ENCODE data around the gene KRT31. TPM values are rescaled to one million over a fixed set of nuclear protein-coding genes. Genes with fewer than 3 reads are reported as not detected.

KRT31 gene
- total and polyA plus RNA-seq, 8 donors = 3.1 TPM; not detected in 7

GRCh38 chr17:41345992-41346391 lies 51.4 kb downstream of the KRT31 start:
- Histone ChIP-seq H3K4me1 (no peaks in the 10 kb centered on the region), H3K4me3 (no peak overlapping the region), H3K36me3 (no peaks in the 10 kb centered on the region), H3K27me3 (no peaks in the 10 kb centered on the region), H3K9me3 (peaks cover 0 to 17% (median 10%) of the 10 kb centered on the region in 4 donors), H3K27ac (no peak overlapping the region)
- DNase-seq = no peak
- intact Hi-C loops (cut with DNase I; ENCODE audit: low total_unique reads) = no loop called here
- TF ChIP-seq POLR2A (IDR thresholded peaks at IDR 0.05) (no peak), CTCF (IDR thresholded peaks at IDR 0.05) (no peak)
- 79 to 93% (median 89%) methylated on average over 3 of the region's 3 CpGs for WGBS, 5 donors

Other genes with a start within 250 kb of the KRT31 start
Only the 30 nearest of the 31 such genes appear.
- not detected for gene KRTAP4-4, start 236.9 kb downstream of the KRT31 start, total RNA-seq
- not detected for gene KRTAP4-4, start 236.9 kb downstream of the KRT31 start, polyA plus RNA-seq
- gene KRTAP4-3, start 229.4 kb downstream of the KRT31 start, total RNA-seq = not detected
- gene KRTAP4-3, start 229.4 kb downstream of the KRT31 start, polyA plus RNA-seq = not detected
- not detected for gene KRTAP4-2, start 219.4 kb downstream of the KRT31 start, total RNA-seq
- not detected for gene KRTAP4-2, start 219.4 kb downstream of the KRT31 start, polyA plus RNA-seq
- not detected for gene KRTAP4-1, start 212.7 kb downstream of the KRT31 start, total RNA-seq
- gene KRTAP4-1, start 212.7 kb downstream of the KRT31 start, polyA plus RNA-seq = not detected
- gene KRTAP9-1, start 207.7 kb downstream of the KRT31 start, total RNA-seq = not detected
- gene KRTAP9-1, start 207.7 kb downstream of the KRT31 start, polyA plus RNA-seq = not detected
- gene KRTAP9-2, start 171.0 kb downstream of the KRT31 start, total RNA-seq = not detected
- gene KRTAP9-2, start 171.0 kb downstream of the KRT31 start, polyA plus RNA-seq = not detected
- gene KRTAP9-3, start 165.2 kb downstream of the KRT31 start, total RNA-seq = not detected
- gene KRTAP9-3, start 165.2 kb downstream of the KRT31 start, polyA plus RNA-seq = not detected
- gene KRTAP9-8, start 159.6 kb downstream of the KRT31 start, total RNA-seq = not detected
- gene KRTAP9-8, start 159.6 kb downstream of the KRT31 start, polyA plus RNA-seq = not detected
- gene KRTAP9-4, start 147.9 kb downstream of the KRT31 start, total RNA-seq = not detected
- gene KRTAP9-4, start 147.9 kb downstream of the KRT31 start, polyA plus RNA-seq = not detected
- not detected for gene KRTAP9-9, start 142.2 kb downstream of the KRT31 start, total RNA-seq
- gene KRTAP9-9, start 142.2 kb downstream of the KRT31 start, polyA plus RNA-seq = not detected
- not detected for gene KRTAP9-6, start 132.2 kb downstream of the KRT31 start, total RNA-seq
- not detected for gene KRTAP9-6, start 132.2 kb downstream of the KRT31 start, polyA plus RNA-seq
- not detected for gene KRTAP9-7, start 121.9 kb downstream of the KRT31 start, total RNA-seq
- not detected for gene KRTAP9-7, start 121.9 kb downstream of the KRT31 start, polyA plus RNA-seq
- not detected for gene KRTAP29-1, start 94.8 kb downstream of the KRT31 start, total RNA-seq
- gene KRTAP29-1, start 94.8 kb downstream of the KRT31 start, polyA plus RNA-seq = not detected
- gene KRTAP16-1, start 88.3 kb downstream of the KRT31 start, total RNA-seq = not detected
- not detected for gene KRTAP16-1, start 88.3 kb downstream of the KRT31 start, polyA plus RNA-seq
- not detected for gene KRTAP17-1, start 81.9 kb downstream of the KRT31 start, total RNA-seq
- not detected for gene KRTAP17-1, start 81.9 kb downstream of the KRT31 start, polyA plus RNA-seq
- not detected for gene KRT33A, start 46.8 kb downstream of the KRT31 start, total RNA-seq
- under 1 TPM in 1 of 3 donors, not detected in 2; 0.45 TPM for gene KRT33A, start 46.8 kb downstream of the KRT31 start, polyA plus RNA-seq
- gene KRT33B, start 27.8 kb downstream of the KRT31 start, total RNA-seq = not detected
- gene KRT33B, start 27.8 kb downstream of the KRT31 start, polyA plus RNA-seq = not detected
- gene KRT34, start 15.3 kb downstream of the KRT31 start, total RNA-seq = not detected
- under 1 TPM in 1 of 3 donors, not detected in 2; 0.20 TPM for gene KRT34, start 15.3 kb downstream of the KRT31 start, polyA plus RNA-seq
- gene KRT37, start 27.0 kb upstream of the KRT31 start, total RNA-seq = not detected
- gene KRT37, start 27.0 kb upstream of the KRT31 start, polyA plus RNA-seq = not detected
- gene KRT38, start 43.4 kb upstream of the KRT31 start, total RNA-seq = not detected
- not detected for gene KRT38, start 43.4 kb upstream of the KRT31 start, polyA plus RNA-seq
- not detected for gene KRT32, start 69.8 kb upstream of the KRT31 start, total RNA-seq
- gene KRT32, start 69.8 kb upstream of the KRT31 start, polyA plus RNA-seq = 1 to 10 TPM in 1 of 3 donors, not detected in 2; 1.9 TPM
- gene KRT35, start 83.5 kb upstream of the KRT31 start, total RNA-seq = not detected
- gene KRT35, start 83.5 kb upstream of the KRT31 start, polyA plus RNA-seq = not detected
- not detected for gene KRT36, start 92.3 kb upstream of the KRT31 start, total RNA-seq
- gene KRT36, start 92.3 kb upstream of the KRT31 start, polyA plus RNA-seq = not detected
- 10 to 100 TPM in 2 of 5 donors, 1 to 10 TPM in 2, not detected in 1; 2.2 to 43.8 (median 11.1) TPM for gene KRT13, start 108.0 kb upstream of the KRT31 start, total RNA-seq
- gene KRT13, start 108.0 kb upstream of the KRT31 start, polyA plus RNA-seq = over 10,000 TPM in 1 of 3 donors, 10 to 100 TPM in 1, 1 to 10 TPM in 1; 1.1 to 12,460 (median 41.1) TPM
- gene KRT15, start 121.3 kb upstream of the KRT31 start, total RNA-seq = 1 to 10 TPM in 4 of 5 donors, not detected in 1; 1.6 to 9.4 (median 2.4) TPM
- 1,000 to 10,000 TPM in 1 of 3 donors, 1 to 10 TPM in 2; 1.4 to 3,416 (median 4.7) TPM for gene KRT15, start 121.3 kb upstream of the KRT31 start, polyA plus RNA-seq
- gene KRT19, start 130.7 kb upstream of the KRT31 start, total RNA-seq = 1,000 to 10,000 TPM in 1 of 5 donors, 100 to 1,000 TPM in 4; 218 to 2,364 (median 659) TPM
- gene KRT19, start 130.7 kb upstream of the KRT31 start, polyA plus RNA-seq = 1,000 to 10,000 TPM in 1 of 3 donors, 100 to 1,000 TPM in 2; 431 to 1,737 (median 761) TPM
- gene KRT9, start 174.5 kb upstream of the KRT31 start, total RNA-seq = not detected
- not detected for gene KRT9, start 174.5 kb upstream of the KRT31 start, polyA plus RNA-seq
- 1 to 10 TPM in 1 of 5 donors, not detected in 4; 1.3 TPM for gene KRT14, start 189.3 kb upstream of the KRT31 start, total RNA-seq
- gene KRT14, start 189.3 kb upstream of the KRT31 start, polyA plus RNA-seq = 100 to 1,000 TPM in 1 of 3 donors, 1 to 10 TPM in 1, not detected in 1; 2.4 to 164 TPM
- 1 to 10 TPM in 1 of 5 donors, not detected in 4; 1.1 TPM for gene KRT16, start 215.2 kb upstream of the KRT31 start, total RNA-seq
- gene KRT16, start 215.2 kb upstream of the KRT31 start, polyA plus RNA-seq = 10 to 100 TPM in 1 of 3 donors, 1 to 10 TPM in 1, not detected in 1; 1.3 to 32.8 TPM
- 10 to 100 TPM in 2 of 5 donors, 1 to 10 TPM in 2, not detected in 1; 1.6 to 13.6 (median 8.1) TPM for gene KRT17, start 227.0 kb upstream of the KRT31 start, total RNA-seq
- 10 to 100 TPM in 1 of 3 donors, 1 to 10 TPM in 2; 2.0 to 14.2 (median 6.0) TPM for gene KRT17, start 227.0 kb upstream of the KRT31 start, polyA plus RNA-seq

Measured in stomach (tissue), 9 donors.